HEK293 (cell line): ENCODE results near the gene ABTB2.

Experiments
- BCL11B ChIP-seq: fragments of 450-650 bp; formaldehyde crosslinking; IDR thresholded peaks from 2 replicates; pipeline ENCODE4 v1.5.1; 2016; ENCODE audit warnings: low read depth, missing biosample characterization, missing genetic modification characterization
- GLI2 ChIP-seq: fragments of 450-650 bp; formaldehyde crosslinking; IDR thresholded peaks from 2 replicates; pipeline ENCODE4; 2017; ENCODE audit warnings: missing biosample characterization, missing genetic modification characterization, low read depth, borderline replicate concordance
- GLIS1 ChIP-seq: fragments of 450-650 bp; formaldehyde crosslinking; IDR thresholded peaks from 2 replicates; pipeline ENCODE4 v1.5.1; 2016; ENCODE audit warnings: missing biosample characterization, missing genetic modification characterization
- KLF10 ChIP-seq: fragments of 450-650 bp; IDR thresholded peaks from 2 replicates; pipeline ENCODE4 v1.5.1; 2018; ENCODE audit warnings: missing biosample characterization, mild to moderate bottlenecking, missing genetic modification characterization
- MEIS1 ChIP-seq: sonication (generic); formaldehyde crosslinking; IDR thresholded peaks from 2 replicates; pipeline ENCODE4 v1.8.1; 2022; ENCODE audit warnings: missing genetic modification reagents, mild to moderate bottlenecking, borderline replicate concordance
- ZBTB1 ChIP-seq: fragments of 450-650 bp; formaldehyde crosslinking; IDR thresholded peaks from 2 replicates; pipeline ENCODE4 v1.5.1; 2016; ENCODE audit warnings: missing biosample characterization, missing genetic modification characterization
- ZBTB8A ChIP-seq: fragments of 450-650 bp; formaldehyde crosslinking; IDR thresholded peaks from 2 replicates; pipeline ENCODE4 v1.5.1; 2016; ENCODE audit warnings: missing biosample characterization, missing genetic modification characterization
- ZIC2 ChIP-seq: fragments of 450-650 bp; formaldehyde crosslinking; IDR thresholded peaks from 2 replicates; pipeline ENCODE4 v1.5.1; 2016; ENCODE audit warnings: missing biosample characterization, missing genetic modification characterization
- ZNF121 ChIP-seq: fragments of 450-650 bp; formaldehyde crosslinking; IDR thresholded peaks from 2 replicates; pipeline ENCODE4 v1.5.1; 2016; ENCODE audit warnings: missing biosample characterization, missing genetic modification characterization
- ZNF146 ChIP-seq: fragments of 450-650 bp; formaldehyde crosslinking; IDR thresholded peaks from 2 replicates; pipeline ENCODE4 v1.5.1; 2016; ENCODE audit warnings: missing biosample characterization, missing genetic modification characterization
- ZNF2 ChIP-seq: fragments of 450-650 bp; formaldehyde crosslinking; IDR thresholded peaks from 2 replicates; pipeline ENCODE4 v1.5.1; 2016; ENCODE audit warnings: missing biosample characterization, missing genetic modification characterization
- ZNF211 ChIP-seq: fragments of 450-650 bp; formaldehyde crosslinking; IDR thresholded peaks from 2 replicates; pipeline ENCODE4 v1.5.1; 2016; ENCODE audit warnings: low read depth, missing biosample characterization, missing genetic modification characterization
- ZNF214 ChIP-seq: fragments of 450-650 bp; formaldehyde crosslinking; IDR thresholded peaks from 2 replicates; pipeline ENCODE4 v1.5.1; 2017; ENCODE audit warnings: missing biosample characterization, mild to moderate bottlenecking, missing genetic modification characterization, borderline replicate concordance
- ZNF274 ChIP-seq, 2 experiments: fragments of 200-500 bp in 1 of 2; fragments of 450-650 bp in 1 of 2; sonication (Bioruptor generic) in 1 of 2; formaldehyde crosslinking in 1 of 2; IDR thresholded peaks; 2 replicates each; pipeline versions ENCODE4 v1.5.1 to v1.6.1; 2014 to 2016; ENCODE audit warnings: borderline replicate concordance in 1 of 2, inconsistent platforms in 1 of 2, low read length in 1 of 2, missing biosample characterization in 1 of 2, missing genetic modification characterization in 1 of 2
- ZNF354C ChIP-seq: fragments of 450-650 bp; formaldehyde crosslinking; IDR thresholded peaks from 2 replicates; pipeline ENCODE4 v1.5.1; 2016; ENCODE audit warnings: missing biosample characterization, missing genetic modification characterization, low read depth, borderline replicate concordance
- ZNF394 ChIP-seq: fragments of 450-650 bp; formaldehyde crosslinking; IDR thresholded peaks from 2 replicates; pipeline ENCODE4 v1.5.1; 2016; ENCODE audit warnings: missing biosample characterization, missing genetic modification characterization, mild to moderate bottlenecking, moderate library complexity, borderline replicate concordance
- ZNF521 ChIP-seq: fragments of 450-650 bp; formaldehyde crosslinking; IDR thresholded peaks from 2 replicates; pipeline ENCODE4 v1.5.1; 2017; ENCODE audit warnings: missing biosample characterization, mild to moderate bottlenecking, missing genetic modification characterization
- ZNF555 ChIP-seq: fragments of 450-650 bp; formaldehyde crosslinking; conservative IDR thresholded peaks from 2 replicates; pipeline ENCODE4 v1.5.1; 2017; ENCODE audit warnings: missing biosample characterization, mild to moderate bottlenecking, missing genetic modification characterization, inconsistent platforms
- ZNF658 ChIP-seq: fragments of 450-650 bp; formaldehyde crosslinking; IDR thresholded peaks from 2 replicates; pipeline ENCODE4; 2016; ENCODE audit warnings: missing biosample characterization, missing genetic modification characterization
- ZNF76 ChIP-seq: fragments of 450-650 bp; formaldehyde crosslinking; IDR thresholded peaks from 2 replicates; pipeline ENCODE4; 2016; ENCODE audit warnings: low read depth, missing biosample characterization, missing genetic modification characterization, borderline replicate concordance
- ZNF777 ChIP-seq: fragments of 450-650 bp; formaldehyde crosslinking; IDR thresholded peaks from 2 replicates; pipeline ENCODE4 v1.5.1; 2017; ENCODE audit warnings: missing biosample characterization, missing genetic modification characterization, borderline replicate concordance
- ZXDB ChIP-seq: fragments of 450-650 bp; formaldehyde crosslinking; IDR thresholded peaks from 2 replicates; pipeline ENCODE4 v1.5.1; 2016; ENCODE audit warnings: missing biosample characterization, missing genetic modification characterization
- TF ChIP-seq, protein P1 (sequence below): fragments of 450-650 bp; formaldehyde crosslinking; IDR thresholded peaks from 2 replicates; pipeline ENCODE4 v1.5.1; 2017; ENCODE audit warnings: missing biosample characterization, missing genetic modification characterization
- TF ChIP-seq, protein P2 (sequence below): fragments of 450-650 bp; formaldehyde crosslinking; IDR thresholded peaks from 2 replicates; pipeline ENCODE4 v1.5.1; 2016; ENCODE audit warnings: missing biosample characterization, missing genetic modification characterization
- TF ChIP-seq, protein P3 (sequence below): fragments of 450-650 bp; formaldehyde crosslinking; IDR thresholded peaks from 2 replicates; pipeline ENCODE4 v1.5.1; 2016; ENCODE audit warnings: missing biosample characterization, missing genetic modification characterization
- TF ChIP-seq, protein P4 (sequence below): fragments of 450-650 bp; IDR thresholded peaks from 2 replicates; pipeline ENCODE4 v1.5.1; 2018; ENCODE audit warnings: missing biosample characterization, mild to moderate bottlenecking, missing genetic modification characterization
- TF ChIP-seq, protein P5 (sequence below): fragments of 450-650 bp; formaldehyde crosslinking; IDR thresholded peaks from 2 replicates; pipeline ENCODE4 v1.5.1; 2017; ENCODE audit warnings: missing biosample characterization, missing genetic modification characterization
- TF ChIP-seq, protein P6 (sequence below): fragments of 450-650 bp; formaldehyde crosslinking; IDR thresholded peaks from 2 replicates; pipeline ENCODE4 v1.5.1; 2017; ENCODE audit warnings: missing biosample characterization, missing genetic modification characterization

The ABTB2 gene

DNA sequence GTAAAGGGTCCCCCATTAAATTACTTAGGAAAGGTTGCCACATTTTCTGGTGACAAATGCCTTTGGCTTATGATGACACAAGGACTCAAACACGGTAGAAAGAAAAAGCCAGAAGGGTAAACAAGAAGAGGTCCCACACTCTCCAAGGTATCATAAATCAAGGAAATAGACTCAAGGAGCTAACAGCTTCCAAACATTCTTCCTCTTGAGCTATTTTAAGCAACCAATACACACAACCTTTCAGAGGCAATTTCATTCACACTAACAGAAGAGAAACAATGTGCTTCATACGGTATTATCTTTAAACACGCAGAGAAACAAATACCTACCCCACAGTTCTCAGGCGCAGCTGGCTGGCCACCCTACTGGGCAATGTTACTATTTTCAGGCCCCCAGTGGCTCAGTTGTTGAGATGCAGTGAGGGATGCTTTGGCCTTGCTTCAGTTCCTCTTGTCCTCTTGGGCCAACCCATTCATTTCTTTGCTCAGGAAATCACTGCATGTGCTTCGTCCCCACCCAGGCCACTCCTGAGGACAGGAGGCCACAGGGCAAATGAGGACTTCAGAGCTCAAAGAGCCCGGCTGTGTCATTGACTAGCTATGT lies 15.8 kb downstream of the ABTB2 start (continued):
- TF ChIP-seq MEIS1 (CRISPR knock-in tag) (no peak), ZNF211 (tag by site-specific recombination) (no peak), ZNF2 (tag by site-specific recombination) (no peak), GLI2 (tag by site-specific recombination) (no peak), ZNF555 (no peak), KLF10 (tag by site-specific recombination) (no peak), ZBTB8A (tag by site-specific recombination) (no peak), ZNF354C (tag by site-specific recombination) (no peak), GLIS1 (tag by site-specific recombination) (0 out of 2 replicates have a peak, but pooled peaks have one; percentile 14), ZBTB1 (tag by site-specific recombination) (no peak), ZNF121 (tag by site-specific recombination) (no peak), ZNF777 (tag by site-specific recombination) (no peak), ZNF394 (no peak), ZNF658 (tag by site-specific recombination) (no peak), ZNF274 (IDR thresholded peaks at IDR 0.05; ENCODE audit: low read length) (no peak), ZNF274 (tag by site-specific recombination; IDR thresholded peaks at IDR 0.05; ENCODE audit: borderline replicate concordance) (no peak), ZXDB (tag by site-specific recombination) (no peak), ZNF521 (no peak), ZNF76 (tag by site-specific recombination) (no peak), ZIC2 (tag by site-specific recombination) (peak; percentile 92), ZNF146 (tag by site-specific recombination) (no peak), BCL11B (tag by site-specific recombination) (no peak), ZNF214 (no peak)
- TF ChIP-seq, protein P1, sequence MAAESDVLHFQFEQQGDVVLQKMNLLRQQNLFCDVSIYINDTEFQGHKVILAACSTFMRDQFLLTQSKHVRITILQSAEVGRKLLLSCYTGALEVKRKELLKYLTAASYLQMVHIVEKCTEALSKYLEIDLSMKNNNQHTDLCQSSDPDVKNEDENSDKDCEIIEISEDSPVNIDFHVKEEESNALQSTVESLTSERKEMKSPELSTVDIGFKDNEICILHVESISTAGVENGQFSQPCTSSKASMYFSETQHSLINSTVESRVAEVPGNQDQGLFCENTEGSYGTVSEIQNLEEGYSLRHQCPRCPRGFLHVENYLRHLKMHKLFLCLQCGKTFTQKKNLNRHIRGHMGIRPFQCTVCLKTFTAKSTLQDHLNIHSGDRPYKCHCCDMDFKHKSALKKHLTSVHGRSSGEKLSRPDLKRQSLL (tag by site-specific recombination) = no peak
- TF ChIP-seq, protein P2, sequence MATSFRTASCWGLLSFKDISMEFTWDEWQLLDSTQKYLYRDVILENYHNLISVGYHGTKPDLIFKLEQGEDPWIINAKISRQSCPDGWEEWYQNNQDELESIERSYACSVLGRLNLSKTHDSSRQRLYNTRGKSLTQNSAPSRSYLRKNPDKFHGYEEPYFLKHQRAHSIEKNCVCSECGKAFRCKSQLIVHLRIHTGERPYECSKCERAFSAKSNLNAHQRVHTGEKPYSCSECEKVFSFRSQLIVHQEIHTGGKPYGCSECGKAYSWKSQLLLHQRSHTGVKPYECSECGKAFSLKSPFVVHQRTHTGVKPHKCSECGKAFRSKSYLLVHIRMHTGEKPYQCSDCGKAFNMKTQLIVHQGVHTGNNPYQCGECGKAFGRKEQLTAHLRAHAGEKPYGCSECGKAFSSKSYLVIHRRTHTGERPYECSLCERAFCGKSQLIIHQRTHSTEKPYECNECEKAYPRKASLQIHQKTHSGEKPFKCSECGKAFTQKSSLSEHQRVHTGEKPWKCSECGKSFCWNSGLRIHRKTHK (tag by site-specific recombination) = no peak
- TF ChIP-seq, protein P3, sequence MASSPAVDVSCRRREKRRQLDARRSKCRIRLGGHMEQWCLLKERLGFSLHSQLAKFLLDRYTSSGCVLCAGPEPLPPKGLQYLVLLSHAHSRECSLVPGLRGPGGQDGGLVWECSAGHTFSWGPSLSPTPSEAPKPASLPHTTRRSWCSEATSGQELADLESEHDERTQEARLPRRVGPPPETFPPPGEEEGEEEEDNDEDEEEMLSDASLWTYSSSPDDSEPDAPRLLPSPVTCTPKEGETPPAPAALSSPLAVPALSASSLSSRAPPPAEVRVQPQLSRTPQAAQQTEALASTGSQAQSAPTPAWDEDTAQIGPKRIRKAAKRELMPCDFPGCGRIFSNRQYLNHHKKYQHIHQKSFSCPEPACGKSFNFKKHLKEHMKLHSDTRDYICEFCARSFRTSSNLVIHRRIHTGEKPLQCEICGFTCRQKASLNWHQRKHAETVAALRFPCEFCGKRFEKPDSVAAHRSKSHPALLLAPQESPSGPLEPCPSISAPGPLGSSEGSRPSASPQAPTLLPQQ = no peak
- TF ChIP-seq, protein P4, sequence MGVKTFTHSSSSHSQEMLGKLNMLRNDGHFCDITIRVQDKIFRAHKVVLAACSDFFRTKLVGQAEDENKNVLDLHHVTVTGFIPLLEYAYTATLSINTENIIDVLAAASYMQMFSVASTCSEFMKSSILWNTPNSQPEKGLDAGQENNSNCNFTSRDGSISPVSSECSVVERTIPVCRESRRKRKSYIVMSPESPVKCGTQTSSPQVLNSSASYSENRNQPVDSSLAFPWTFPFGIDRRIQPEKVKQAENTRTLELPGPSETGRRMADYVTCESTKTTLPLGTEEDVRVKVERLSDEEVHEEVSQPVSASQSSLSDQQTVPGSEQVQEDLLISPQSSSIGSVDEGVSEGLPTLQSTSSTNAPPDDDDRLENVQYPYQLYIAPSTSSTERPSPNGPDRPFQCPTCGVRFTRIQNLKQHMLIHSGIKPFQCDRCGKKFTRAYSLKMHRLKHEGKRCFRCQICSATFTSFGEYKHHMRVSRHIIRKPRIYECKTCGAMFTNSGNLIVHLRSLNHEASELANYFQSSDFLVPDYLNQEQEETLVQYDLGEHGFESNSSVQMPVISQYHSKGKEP (tag by site-specific recombination) = no peak
- TF ChIP-seq, protein P5, sequence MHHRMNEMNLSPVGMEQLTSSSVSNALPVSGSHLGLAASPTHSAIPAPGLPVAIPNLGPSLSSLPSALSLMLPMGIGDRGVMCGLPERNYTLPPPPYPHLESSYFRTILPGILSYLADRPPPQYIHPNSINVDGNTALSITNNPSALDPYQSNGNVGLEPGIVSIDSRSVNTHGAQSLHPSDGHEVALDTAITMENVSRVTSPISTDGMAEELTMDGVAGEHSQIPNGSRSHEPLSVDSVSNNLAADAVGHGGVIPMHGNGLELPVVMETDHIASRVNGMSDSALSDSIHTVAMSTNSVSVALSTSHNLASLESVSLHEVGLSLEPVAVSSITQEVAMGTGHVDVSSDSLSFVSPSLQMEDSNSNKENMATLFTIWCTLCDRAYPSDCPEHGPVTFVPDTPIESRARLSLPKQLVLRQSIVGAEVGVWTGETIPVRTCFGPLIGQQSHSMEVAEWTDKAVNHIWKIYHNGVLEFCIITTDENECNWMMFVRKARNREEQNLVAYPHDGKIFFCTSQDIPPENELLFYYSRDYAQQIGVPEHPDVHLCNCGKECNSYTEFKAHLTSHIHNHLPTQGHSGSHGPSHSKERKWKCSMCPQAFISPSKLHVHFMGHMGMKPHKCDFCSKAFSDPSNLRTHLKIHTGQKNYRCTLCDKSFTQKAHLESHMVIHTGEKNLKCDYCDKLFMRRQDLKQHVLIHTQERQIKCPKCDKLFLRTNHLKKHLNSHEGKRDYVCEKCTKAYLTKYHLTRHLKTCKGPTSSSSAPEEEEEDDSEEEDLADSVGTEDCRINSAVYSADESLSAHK (tag by site-specific recombination) = no peak
- TF ChIP-seq, protein P6, sequence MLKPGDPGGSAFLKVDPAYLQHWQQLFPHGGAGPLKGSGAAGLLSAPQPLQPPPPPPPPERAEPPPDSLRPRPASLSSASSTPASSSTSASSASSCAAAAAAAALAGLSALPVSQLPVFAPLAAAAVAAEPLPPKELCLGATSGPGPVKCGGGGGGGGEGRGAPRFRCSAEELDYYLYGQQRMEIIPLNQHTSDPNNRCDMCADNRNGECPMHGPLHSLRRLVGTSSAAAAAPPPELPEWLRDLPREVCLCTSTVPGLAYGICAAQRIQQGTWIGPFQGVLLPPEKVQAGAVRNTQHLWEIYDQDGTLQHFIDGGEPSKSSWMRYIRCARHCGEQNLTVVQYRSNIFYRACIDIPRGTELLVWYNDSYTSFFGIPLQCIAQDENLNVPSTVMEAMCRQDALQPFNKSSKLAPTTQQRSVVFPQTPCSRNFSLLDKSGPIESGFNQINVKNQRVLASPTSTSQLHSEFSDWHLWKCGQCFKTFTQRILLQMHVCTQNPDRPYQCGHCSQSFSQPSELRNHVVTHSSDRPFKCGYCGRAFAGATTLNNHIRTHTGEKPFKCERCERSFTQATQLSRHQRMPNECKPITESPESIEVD = peak; percentile 38; the same call in 1 of the 2 replicates
